HG02852 (cell line): ENCODE measurements around the gene THNSL1.

Source experiments
- ATAC-seq: cut with Tn5 transposase; IDR thresholded peaks from one replicate; pipeline ENCODE4 v1.9.1; 2021; ENCODE audit warnings: mild to moderate bottlenecking, moderate library complexity; ENCODE audit not compliant: unreplicated experiment

THNSL1 gene

DNA sequence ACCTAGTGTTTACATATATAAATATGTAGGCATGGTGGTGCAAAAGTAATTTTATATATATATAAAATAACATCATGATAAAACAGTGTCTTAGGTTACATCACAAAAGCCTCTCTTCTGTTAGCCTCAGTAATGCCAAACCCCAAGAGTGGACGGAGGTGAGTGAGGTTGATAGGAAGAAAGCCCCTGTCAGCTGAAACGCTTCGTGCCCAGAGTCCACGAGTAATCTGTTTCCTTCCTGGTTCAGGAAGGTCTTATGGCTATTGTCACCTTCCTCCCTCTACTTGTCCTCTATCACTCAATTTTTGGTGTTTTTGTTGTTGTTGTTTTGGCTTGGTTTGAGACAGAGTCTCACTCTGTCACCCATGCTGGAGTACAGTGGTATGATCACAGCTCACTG, 41.5 kb downstream of the THNSL1 start:
- ATAC-seq = no peak

- ATAC-seq = no peak
These were observed 43.6 kb downstream of the THNSL1 start for GRCh38 chr10:25059990-25060389.

DNA sequence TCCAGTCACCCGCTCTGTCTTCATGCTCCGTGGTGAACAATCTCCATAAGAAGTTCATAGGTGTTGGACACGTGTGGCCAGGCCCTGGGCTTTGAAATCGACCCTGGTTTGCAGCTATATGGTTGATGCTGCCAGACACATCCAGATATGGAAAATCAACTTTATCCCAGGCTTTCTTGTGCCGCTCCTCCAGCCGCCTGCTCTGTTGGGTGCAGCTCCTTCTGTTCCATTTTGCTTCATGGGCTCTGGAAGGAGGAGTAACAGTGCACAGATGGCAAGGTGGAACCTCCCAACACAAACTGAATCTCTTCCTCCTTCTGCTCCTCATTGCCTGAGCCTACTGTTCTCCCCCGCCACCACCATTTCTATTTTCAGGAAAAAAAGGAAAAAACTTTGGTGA, 44.7 kb downstream of the THNSL1 start:
- no peak for ATAC-seq

DNA sequence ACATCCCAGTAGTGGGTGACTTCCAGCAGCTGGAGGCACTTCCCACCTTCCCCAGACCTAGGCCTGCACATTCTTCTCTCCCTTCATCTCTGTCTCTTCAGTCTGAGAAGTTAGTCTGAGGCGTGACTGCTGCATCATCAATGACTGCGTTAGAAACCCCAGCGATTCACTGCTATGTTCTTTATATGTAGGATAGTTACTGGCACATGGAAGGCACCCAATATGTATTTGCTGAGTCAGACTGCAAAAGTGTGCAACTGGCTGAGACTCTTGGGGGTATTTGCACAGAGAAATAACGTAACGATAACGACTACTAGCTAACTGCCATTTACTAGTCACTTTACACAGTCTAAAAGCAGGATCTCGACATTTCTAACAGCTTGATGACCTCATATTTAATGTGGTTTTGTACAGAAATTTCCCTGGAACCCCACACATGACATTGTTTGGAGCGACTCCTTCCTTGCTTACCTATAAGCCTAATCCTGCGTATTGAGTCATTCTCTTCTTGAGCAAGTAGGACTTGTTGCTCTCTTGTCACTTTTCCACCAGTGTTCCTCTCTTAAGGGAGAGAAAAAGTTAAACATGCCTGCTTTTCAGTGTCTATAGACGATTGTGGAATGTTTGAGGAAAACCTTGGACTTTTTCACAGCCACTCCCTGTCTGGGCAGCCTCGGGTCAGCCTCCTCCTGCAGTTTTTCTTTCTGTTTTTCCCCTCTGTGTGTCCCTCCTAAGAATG, 45.5 kb downstream of the THNSL1 start:
- ATAC-seq = no peak

GRCh38 chr10:25063157-25063556, 46.7 kb downstream of the THNSL1 start:
- no peak for ATAC-seq

DNA sequence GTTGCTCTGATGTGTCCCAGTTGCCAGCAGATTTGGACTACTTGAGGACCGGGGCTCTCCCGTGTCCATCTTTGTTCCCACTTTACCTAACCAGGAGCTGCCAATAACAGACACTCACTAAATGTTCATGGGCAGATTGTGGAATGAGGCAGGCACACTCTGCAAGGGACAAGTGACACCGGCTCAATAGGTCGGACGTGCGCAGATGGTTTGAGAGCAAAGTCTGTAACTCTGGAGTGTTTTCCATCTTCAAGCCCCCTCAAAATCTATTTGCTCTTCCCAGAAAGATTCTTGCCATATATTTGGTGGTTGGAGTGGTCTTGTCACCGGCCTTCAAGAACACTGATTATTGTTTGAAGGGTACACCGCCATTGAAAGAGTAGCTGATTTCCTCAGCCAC, 47.2 kb downstream of the THNSL1 start:
- ATAC-seq = no peak

DNA sequence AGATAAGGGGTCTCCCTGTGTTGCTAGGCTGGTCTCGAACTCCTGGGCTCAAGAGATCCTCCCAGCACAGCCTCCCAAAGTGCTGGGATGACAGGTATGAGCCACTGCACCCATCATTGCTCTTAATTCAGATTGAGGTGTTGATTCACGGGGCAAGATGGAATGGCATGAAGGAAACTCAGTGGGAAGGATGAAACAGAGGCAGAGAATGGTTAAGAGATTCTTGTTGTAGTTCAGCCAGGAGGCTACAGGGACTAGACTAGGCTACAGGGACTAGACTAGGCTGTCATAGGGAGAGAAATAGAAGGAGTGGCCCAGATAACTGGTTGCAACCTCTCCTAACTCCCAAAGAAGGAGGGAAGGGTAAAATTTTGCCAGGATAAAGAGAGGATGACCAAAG, 48.0 kb downstream of the THNSL1 start:
- no peak for ATAC-seq

GRCh38 chr10:25065761-25066476, 49.5 kb downstream of the THNSL1 start:
- no peak for ATAC-seq

DNA sequence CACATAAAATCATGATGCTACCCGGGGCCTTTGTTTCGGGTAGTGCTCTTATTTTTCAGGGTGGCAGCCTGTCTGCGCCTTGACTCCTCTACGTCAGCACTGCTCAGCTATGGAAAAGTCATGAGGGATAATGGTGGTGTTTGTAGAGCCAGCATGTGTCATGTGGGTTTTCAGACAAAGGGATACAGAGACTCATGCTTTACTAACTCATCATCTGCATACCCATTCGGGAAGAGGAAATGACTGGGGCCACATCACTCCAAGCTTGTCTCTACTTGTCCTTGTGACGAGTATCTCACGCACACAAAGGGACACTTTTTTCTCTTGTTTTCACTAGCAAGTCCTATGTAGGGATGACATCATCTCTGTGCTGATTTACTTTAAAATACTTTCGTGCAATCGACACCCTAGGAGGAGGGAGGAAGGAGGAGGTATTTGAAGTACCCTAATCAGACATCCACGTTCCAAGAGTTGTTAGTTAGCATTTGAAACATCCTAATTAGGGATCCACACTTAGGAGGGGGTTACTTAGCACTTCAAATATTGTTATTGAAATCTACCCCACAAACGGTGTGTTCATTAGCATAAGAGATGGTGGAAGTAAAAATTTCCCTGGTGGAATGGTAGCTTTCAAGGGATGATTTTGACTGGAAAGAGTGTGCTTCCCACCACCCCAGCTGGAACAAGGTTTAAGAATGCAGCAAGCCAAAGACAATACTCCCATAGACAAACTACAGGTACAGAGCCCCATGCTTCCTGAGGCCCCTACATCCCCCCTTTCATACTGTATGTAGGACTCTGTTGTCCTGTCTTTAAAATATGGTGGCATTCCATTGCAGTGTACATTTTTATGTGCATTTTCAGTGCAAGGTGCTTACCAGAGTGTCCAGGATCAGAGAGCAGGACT, 52.0 kb downstream of the THNSL1 start:
- ATAC-seq = no peak

GRCh38 chr10:25071227-25071626, 54.8 kb downstream of the THNSL1 start:
- no peak for ATAC-seq

- no peak for ATAC-seq
These were observed 56.4 kb downstream of the THNSL1 start for GRCh38 chr10:25072786-25073185.

DNA sequence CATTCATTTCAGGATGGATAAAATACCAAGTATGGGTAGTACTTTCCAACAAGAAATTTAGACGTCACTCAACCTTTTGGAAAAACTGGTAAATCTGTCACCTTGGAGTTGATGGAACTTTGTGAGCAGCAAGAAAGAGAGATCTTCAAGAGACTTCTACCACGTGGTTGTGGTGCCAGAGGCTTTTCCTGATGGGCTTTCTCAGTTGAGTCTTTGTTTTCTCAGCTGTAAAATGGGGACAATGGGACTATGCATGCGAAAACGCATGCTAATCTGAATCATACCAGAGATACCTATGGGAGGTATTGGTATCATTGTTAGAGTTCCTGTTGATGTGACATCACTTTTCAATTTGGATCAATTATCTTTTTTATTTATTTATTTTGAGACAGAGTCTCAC, 59.4 kb downstream of the THNSL1 start:
- ATAC-seq = no peak
